Measurements from ENCODE around the gene CFDP1.

Gene CFDP1

GRCh38 chr16:75374388-75374787 is 58.9 kb downstream of the CFDP1 start:
- Histone ChIP-seq H3K36me3 (replicated peaks; ENCODE audit: insufficient read depth, low read length) (no peaks in the 10 kb centered on the region), H3K27me3 (replicated peaks; ENCODE audit: insufficient read depth, low read length) (no peaks in the 10 kb centered on the region), H3K9me3 (replicated peaks; ENCODE audit: insufficient read depth, low read length) (no peaks in the 10 kb centered on the region), H3K4me2 (ENCODE audit: low read depth, low read length) (no peak overlapping the region), H3K4me1 (ENCODE audit: low read length) (0 out of 2 replicates have a peak, but pooled peaks cover 6% of the 10 kb centered on the region), H3K27ac (ENCODE audit: low read length) (no peak overlapping the region), H2AFZ (ENCODE audit: low read length) (no peak overlapping the region), H3K9me2 (replicated peaks; ENCODE audit: insufficient read depth, low read length) (no peaks in the 10 kb centered on the region), H3K4me3 (ENCODE audit: low read length) (no peak overlapping the region), H3K79me2 (ENCODE audit: low read length) (no peaks in the 10 kb centered on the region), H4K20me1 (ENCODE audit: insufficient read depth, low read length) (no peaks in the 10 kb centered on the region), H3F3A (ENCODE audit: insufficient read depth, low read length) (no peaks in the 10 kb centered on the region), H3K9ac (ENCODE audit: low read length) (no peak overlapping the region)
- TF ChIP-seq EZH2 (optimal IDR thresholded peaks at IDR 0.05; ENCODE audit: low read depth, low read length) (no peak), CTCF (IDR thresholded peaks at IDR 0.05; ENCODE audit: low read length) (no peak), EZH2phosphoT487 (IDR thresholded peaks at IDR 0.05; ENCODE audit: low read length) (no peak)
- no peak for DNase-seq

- Histone ChIP-seq H3K79me2 (ENCODE audit: low read length) (no peaks in the 10 kb centered on the region), H3K4me2 (ENCODE audit: low read depth, low read length) (no peak overlapping the region), H3K27me3 (replicated peaks; ENCODE audit: insufficient read depth, low read length) (no peaks in the 10 kb centered on the region), H2AFZ (ENCODE audit: low read length) (no peak overlapping the region), H3K27ac (ENCODE audit: low read length) (no peak overlapping the region), H3K4me1 (ENCODE audit: low read length) (no peaks in the 10 kb centered on the region), H3K36me3 (replicated peaks; ENCODE audit: insufficient read depth, low read length) (no peaks in the 10 kb centered on the region), H3K9me3 (replicated peaks; ENCODE audit: insufficient read depth, low read length) (no peaks in the 10 kb centered on the region), H3F3A (ENCODE audit: insufficient read depth, low read length) (no peaks in the 10 kb centered on the region), H3K9me2 (replicated peaks; ENCODE audit: insufficient read depth, low read length) (no peaks in the 10 kb centered on the region), H3K9ac (ENCODE audit: low read length) (no peak overlapping the region), H4K20me1 (ENCODE audit: insufficient read depth, low read length) (no peaks in the 10 kb centered on the region), H3K4me3 (ENCODE audit: low read length) (no peak overlapping the region)
- no peak for DNase-seq
- TF ChIP-seq EZH2 (optimal IDR thresholded peaks at IDR 0.05; ENCODE audit: low read depth, low read length), result no peak
These were observed 61.0 kb downstream of the CFDP1 start for GRCh38 chr16:75372236-75372856.

- Histone ChIP-seq H3K36me3 (replicated peaks; ENCODE audit: insufficient read depth, low read length) (no peaks in the 10 kb centered on the region), H3K9me2 (replicated peaks; ENCODE audit: insufficient read depth, low read length) (no peaks in the 10 kb centered on the region), H3K79me2 (ENCODE audit: low read length) (no peaks in the 10 kb centered on the region), H3K9ac (ENCODE audit: low read length) (no peak overlapping the region), H3K4me1 (ENCODE audit: low read length) (no peaks in the 10 kb centered on the region), H3K4me2 (ENCODE audit: low read depth, low read length) (no peak overlapping the region), H3K27ac (ENCODE audit: low read length) (no peak overlapping the region), H3F3A (ENCODE audit: insufficient read depth, low read length) (no peaks in the 10 kb centered on the region), H3K9me3 (replicated peaks; ENCODE audit: insufficient read depth, low read length) (no peaks in the 10 kb centered on the region), H3K4me3 (ENCODE audit: low read length) (no peak overlapping the region), H2AFZ (ENCODE audit: low read length) (no peak overlapping the region), H4K20me1 (ENCODE audit: insufficient read depth, low read length) (no peaks in the 10 kb centered on the region), H3K27me3 (replicated peaks; ENCODE audit: insufficient read depth, low read length) (no peaks in the 10 kb centered on the region)
- TF ChIP-seq EZH2 (optimal IDR thresholded peaks at IDR 0.05; ENCODE audit: low read depth, low read length), result no peak
- no peak for DNase-seq
These were observed 62.1 kb downstream of the CFDP1 start for GRCh38 chr16:75371171-75371570.

GRCh38 chr16:75364286-75364791 is 69.0 kb downstream of the CFDP1 start:
- H3K9me3 ChIP-seq (replicated peaks; ENCODE audit: insufficient read depth, low read length), result no peaks in the 10 kb centered on the region
- no peaks in the 10 kb centered on the region for H3K9me2 ChIP-seq (replicated peaks; ENCODE audit: insufficient read depth, low read length)
- no peak for DNase-seq
- no peak overlapping the region for H3K4me2 ChIP-seq (ENCODE audit: low read depth, low read length)
- no peaks in the 10 kb centered on the region for H4K20me1 ChIP-seq (ENCODE audit: insufficient read depth, low read length)
- H3F3A ChIP-seq (ENCODE audit: insufficient read depth, low read length), result no peaks in the 10 kb centered on the region
- H3K27ac ChIP-seq (ENCODE audit: low read length), result no peak overlapping the region
- no peak overlapping the region for H2AFZ ChIP-seq (ENCODE audit: low read length)
- no peaks in the 10 kb centered on the region for H3K79me2 ChIP-seq (ENCODE audit: low read length)
- no peak overlapping the region for H3K4me3 ChIP-seq (ENCODE audit: low read length)
- H3K4me1 ChIP-seq (ENCODE audit: low read length), result no peaks in the 10 kb centered on the region
- H3K27me3 ChIP-seq (replicated peaks; ENCODE audit: insufficient read depth, low read length), result no peaks in the 10 kb centered on the region
- no peak for TF ChIP-seq CTCF (IDR thresholded peaks at IDR 0.05; ENCODE audit: low read length)
- TF ChIP-seq EZH2 (optimal IDR thresholded peaks at IDR 0.05; ENCODE audit: low read depth, low read length), result no peak
- no peak for TF ChIP-seq EZH2phosphoT487 (IDR thresholded peaks at IDR 0.05; ENCODE audit: low read length)
- H3K36me3 ChIP-seq (replicated peaks; ENCODE audit: insufficient read depth, low read length), result no peaks in the 10 kb centered on the region
- no peak overlapping the region for H3K9ac ChIP-seq (ENCODE audit: low read length)

All from MM.1S (cell line).